GM19397 (cell line): ENCODE results near the gene MYO1B.

Experiments
- ATAC-seq: cut with Tn5 transposase; IDR thresholded peaks from one replicate; pipeline ENCODE4 v1.9.1; 2021; ENCODE audit warnings: mild to moderate bottlenecking, moderate library complexity; ENCODE audit not compliant: unreplicated experiment

The MYO1B gene

GRCh38 chr2:191257934-191258333, 12.7 kb downstream of the MYO1B start:
- ATAC-seq = no peak

- ATAC-seq = no peak
Measured at GRCh38 chr2:191258996-191259395, 13.8 kb downstream of the MYO1B start.

GRCh38 chr2:191262436-191262835, 17.2 kb downstream of the MYO1B start:
- no peak for ATAC-seq

GRCh38 chr2:191263050-191263449, 17.8 kb downstream of the MYO1B start:
- no peak for ATAC-seq

- no peak for ATAC-seq
Measured at GRCh38 chr2:191264647-191265081, 19.5 kb downstream of the MYO1B start.

GRCh38 chr2:191265311-191266170, 20.3 kb downstream of the MYO1B start:
- ATAC-seq = no peak

GRCh38 chr2:191266201-191266600, 21.0 kb downstream of the MYO1B start:
- no peak for ATAC-seq

GRCh38 chr2:191268596-191268995, 23.4 kb downstream of the MYO1B start:
- no peak for ATAC-seq

- no peak for ATAC-seq
Measured at GRCh38 chr2:191270306-191271161, 25.3 kb downstream of the MYO1B start.

- no peak for ATAC-seq
Measured at GRCh38 chr2:191272064-191272463, 26.9 kb downstream of the MYO1B start.

GRCh38 chr2:191274413-191274815, 29.2 kb downstream of the MYO1B start:
- ATAC-seq = no peak

- no peak for ATAC-seq
Measured at GRCh38 chr2:191276792-191277465, 31.7 kb downstream of the MYO1B start.

- no peak for ATAC-seq
Measured at GRCh38 chr2:191280290-191280689, 35.1 kb downstream of the MYO1B start.

- ATAC-seq = no peak
Measured at GRCh38 chr2:191280834-191281756, 35.9 kb downstream of the MYO1B start.

GRCh38 chr2:191285252-191285651, 40.0 kb downstream of the MYO1B start:
- ATAC-seq = no peak

- ATAC-seq = no peak
Measured at GRCh38 chr2:191287820-191288219, 42.6 kb downstream of the MYO1B start.

- no peak for ATAC-seq
Measured at GRCh38 chr2:191289049-191289448, 43.8 kb downstream of the MYO1B start.

- no peak for ATAC-seq
Measured at GRCh38 chr2:191291471-191291870, 46.3 kb downstream of the MYO1B start.

GRCh38 chr2:191292869-191293268, 47.7 kb downstream of the MYO1B start:
- no peak for ATAC-seq

- no peak for ATAC-seq
Measured at GRCh38 chr2:191295088-191295487, 49.9 kb downstream of the MYO1B start.
